Gastroesophageal sphincter (tissue), 3 donors: ENCODE results near the gene ITGAL.

Experiments used
- CTCF ChIP-seq, 4 experiments: fragments of 200-600 bp in 2 of 4; fragments of 450-650 bp in 2 of 4; sonication (generic) in 1 of 4; IDR thresholded peaks; one replicate each; pipeline ENCODE4 v1.5.1; 2017 to 2019; ENCODE audit warnings: antibody characterized with exemption in 4 of 4, mild to moderate bottlenecking in 2 of 4, moderate library complexity in 2 of 4
- POLR2A ChIP-seq, 2 donors: fragments of 450-650 bp; IDR thresholded peaks; one replicate each; pipeline ENCODE4 v1.6.1; 2017; ENCODE audit warnings: antibody characterized with exemption in 2 of 2, mild to moderate bottlenecking in 2 of 2, moderate library complexity in 1 of 2

GRCh38 chr16:30456302-30456701, 16.2 kb upstream of the ITGAL start:
- no peak for TF ChIP-seq CTCF (IDR thresholded peaks at IDR 0.05)
- no peak for TF ChIP-seq POLR2A (IDR thresholded peaks at IDR 0.05)
